Kidney capillary endothelial cell (primary cell): Measurements from ENCODE around the gene LASP1NB.
"Not testable (repeated sequence)": the region's sequence is repeated elsewhere in the genome, so short reads cannot be mapped to it uniquely, and the experiment has no call there.

ENCODE experiments used
- DNase-seq: peaks from one replicate; pipeline ENCODE4 v3.0.0-alpha.2; 2018; ENCODE audit warnings: low spot score

LASP1NB gene

DNA sequence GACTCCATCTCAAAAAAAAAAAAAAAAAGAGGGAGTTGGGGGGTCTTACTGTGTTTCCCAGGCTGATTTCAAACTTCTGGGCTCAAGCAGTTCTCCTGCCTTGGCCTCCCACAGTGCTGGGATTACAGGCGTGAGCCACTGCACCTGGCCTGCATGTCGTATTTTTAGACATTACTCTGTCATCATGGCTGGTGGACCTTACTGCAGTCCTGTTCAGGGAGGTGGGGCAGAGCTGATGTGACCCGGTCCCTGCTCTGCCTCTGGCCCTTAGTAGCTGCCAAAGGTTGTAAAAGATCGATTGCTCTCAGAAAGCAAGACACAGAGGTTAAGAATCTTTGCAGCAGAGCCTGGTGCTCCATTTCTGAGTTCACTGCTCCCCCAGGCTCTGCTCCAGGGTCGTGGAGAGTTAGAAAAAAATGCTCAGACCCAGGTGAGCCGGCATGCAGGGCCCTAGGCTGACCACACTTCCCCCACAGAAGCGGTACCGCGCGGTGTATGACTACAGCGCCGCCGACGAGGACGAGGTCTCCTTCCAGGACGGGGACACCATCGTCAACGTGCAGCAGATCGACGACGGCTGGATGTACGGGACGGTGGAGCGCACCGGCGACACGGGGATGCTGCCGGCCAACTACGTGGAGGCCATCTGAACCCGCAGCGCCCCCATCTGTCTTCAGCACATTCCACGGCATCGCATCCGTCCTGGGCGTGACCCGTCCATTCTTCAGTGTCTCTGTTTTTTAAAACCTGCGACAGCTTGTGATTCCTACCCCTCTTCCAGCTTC lies 7.1 kb upstream of the LASP1NB start:
- DNase-seq = no peak

- DNase-seq = no peak
Observed at GRCh38 chr17:38918916-38919315, 6.5 kb upstream of the LASP1NB start.

GRCh38 chr17:38919316-38920078 lies 5.9 kb upstream of the LASP1NB start:
- DNase-seq = no peak

- no peak for DNase-seq
Observed at GRCh38 chr17:38920374-38921291, 4.8 kb upstream of the LASP1NB start.

- no peak for DNase-seq
Observed at GRCh38 chr17:38921756-38922411, 3.5 kb upstream of the LASP1NB start.

GRCh38 chr17:38922538-38923297 lies 2.7 kb upstream of the LASP1NB start:
- DNase-seq = no peak

DNA sequence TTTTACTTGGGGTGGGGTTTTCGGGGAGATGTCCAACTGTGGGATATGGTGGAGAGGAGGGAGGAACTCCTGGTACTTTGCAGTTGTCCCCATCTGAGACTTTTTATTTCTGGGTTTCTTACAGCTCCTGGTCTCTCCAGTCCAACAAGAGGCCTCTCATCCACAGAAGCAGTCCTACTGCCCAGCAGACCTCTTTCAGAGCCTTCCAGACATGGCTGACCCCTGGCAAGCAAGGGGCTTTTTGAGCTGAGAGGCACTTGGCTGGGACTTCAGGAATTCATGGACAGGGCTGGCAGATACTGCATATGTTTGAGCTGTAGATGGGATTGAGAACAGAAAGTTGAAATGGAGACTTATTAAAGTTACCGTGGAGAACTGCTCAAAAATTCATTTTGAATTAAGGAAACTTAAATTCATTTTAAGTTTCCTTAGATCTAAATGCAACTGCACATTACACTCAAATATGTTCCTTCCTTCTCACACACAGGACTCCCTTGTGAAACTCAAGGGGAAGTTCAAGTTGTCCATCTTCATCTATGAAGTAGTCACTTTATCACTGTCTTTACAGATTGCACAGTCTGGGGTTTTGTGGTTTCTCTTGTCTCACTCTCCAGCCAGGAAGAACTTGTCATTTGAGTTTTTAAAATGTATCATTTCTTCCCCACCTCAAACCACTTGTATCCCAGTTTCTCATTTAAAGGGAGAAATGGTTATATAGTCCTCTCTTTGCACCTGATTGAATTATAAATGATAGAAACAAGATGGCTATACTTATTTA lies 1.1 kb downstream of the LASP1NB start:
- no peak for DNase-seq

DNA sequence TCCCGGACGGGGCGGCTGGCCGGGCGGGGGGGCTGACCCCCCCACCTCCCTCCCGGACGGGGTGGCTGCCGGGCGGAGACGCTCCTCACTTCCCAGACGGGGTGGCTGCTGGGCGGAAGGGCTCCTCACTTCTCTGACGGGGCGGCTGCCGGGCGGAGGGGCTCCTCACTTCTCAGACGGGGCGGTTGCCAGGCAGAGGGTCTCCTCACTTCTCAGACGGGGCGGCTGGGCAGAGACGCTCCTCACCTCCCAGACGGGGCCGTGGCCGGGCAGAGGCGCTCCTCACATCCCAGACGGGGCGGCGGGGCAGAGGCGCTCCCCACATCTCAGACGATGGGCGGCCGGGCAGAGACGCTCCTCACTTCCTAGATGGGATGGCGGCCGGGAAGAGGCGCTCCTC lies 5.4 kb downstream of the LASP1NB start:
- DNase-seq = not testable (repeated sequence)

DNA sequence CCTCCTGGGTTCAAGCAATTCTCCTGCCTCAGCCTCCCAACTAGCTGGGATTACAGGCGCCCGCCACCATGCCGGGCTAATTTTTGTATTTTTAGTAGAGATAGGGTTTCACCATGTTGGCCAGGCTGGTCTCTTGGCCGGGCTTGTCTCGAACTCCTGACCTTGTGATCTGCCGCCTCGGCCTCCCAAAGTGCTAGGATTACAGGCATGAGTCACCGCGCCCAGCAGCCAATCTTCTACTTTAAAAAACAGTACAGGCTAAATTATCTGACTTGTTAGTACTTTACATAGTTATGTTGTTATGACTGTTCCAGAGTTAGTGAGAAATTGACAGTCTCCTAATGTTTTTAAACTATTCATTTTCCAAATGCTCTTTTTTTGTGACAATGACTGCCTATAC lies 8.5 kb downstream of the LASP1NB start:
- not testable (repeated sequence) for DNase-seq

- DNase-seq = no peak
Observed at GRCh38 chr17:38939987-38940386, 14.6 kb downstream of the LASP1NB start.

DNA sequence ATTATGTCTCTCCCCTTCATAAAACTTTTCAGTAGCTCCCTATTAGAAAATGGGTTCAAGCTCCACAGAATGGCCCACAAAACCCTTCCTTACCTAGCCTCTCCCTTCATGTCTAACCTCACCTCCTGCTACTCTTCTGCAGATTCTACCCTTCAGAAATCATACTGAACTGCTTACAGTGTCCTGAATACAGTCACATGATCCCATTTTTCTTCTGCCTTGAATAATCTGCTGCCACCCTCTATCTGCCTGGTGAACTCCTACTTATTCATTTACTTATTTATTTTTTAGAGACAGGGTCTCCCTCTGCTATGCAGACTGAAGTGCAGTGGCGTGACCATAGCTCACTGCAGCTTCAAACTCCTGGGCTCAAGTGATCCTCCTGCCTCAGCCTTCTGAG lies 15.0 kb downstream of the LASP1NB start:
- DNase-seq = no peak

GRCh38 chr17:38942696-38943334 lies 17.4 kb downstream of the LASP1NB start:
- no peak for DNase-seq

DNA sequence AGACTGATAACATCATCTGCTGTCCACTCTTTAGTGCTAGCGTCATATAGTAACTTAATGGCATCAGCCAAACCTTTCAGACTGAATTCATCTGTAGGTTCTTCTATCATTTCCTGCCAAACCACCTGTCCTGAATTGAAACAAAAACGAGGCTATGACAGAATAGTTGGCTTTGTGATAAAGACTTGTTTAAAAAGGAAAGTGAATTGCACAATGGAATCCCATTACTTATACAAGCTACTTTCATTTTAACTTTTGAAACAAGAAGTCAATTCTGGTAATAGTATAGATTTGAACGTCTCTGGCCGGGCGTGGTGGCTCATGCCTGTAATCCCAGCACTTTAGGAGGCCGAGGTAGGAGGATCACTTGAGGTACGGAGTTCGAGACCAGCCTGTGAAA lies 18.2 kb downstream of the LASP1NB start:
- no peak for DNase-seq

DNA sequence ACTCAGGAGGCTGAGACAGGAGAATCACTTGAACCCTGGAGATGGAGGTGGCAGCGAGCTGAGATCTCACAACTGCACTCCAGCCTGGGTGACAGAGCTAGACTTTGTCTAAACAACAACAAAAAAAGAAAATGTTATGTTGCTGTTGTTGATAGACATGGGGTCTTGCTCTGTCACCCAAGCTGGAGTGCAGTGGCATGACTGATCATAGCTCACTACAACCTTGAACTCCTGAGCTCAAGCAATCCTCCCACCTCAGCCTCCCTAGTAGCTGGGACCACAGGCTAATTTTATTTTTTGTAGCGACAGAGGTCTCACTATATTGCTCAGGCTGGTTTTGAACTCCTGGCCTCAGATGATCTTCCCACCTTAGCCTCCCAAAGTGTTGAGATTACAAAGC lies 21.8 kb downstream of the LASP1NB start:
- DNase-seq = no peak

- not testable (repeated sequence) for DNase-seq
Observed at GRCh38 chr17:38953800-38954199, 28.4 kb downstream of the LASP1NB start.

DNA sequence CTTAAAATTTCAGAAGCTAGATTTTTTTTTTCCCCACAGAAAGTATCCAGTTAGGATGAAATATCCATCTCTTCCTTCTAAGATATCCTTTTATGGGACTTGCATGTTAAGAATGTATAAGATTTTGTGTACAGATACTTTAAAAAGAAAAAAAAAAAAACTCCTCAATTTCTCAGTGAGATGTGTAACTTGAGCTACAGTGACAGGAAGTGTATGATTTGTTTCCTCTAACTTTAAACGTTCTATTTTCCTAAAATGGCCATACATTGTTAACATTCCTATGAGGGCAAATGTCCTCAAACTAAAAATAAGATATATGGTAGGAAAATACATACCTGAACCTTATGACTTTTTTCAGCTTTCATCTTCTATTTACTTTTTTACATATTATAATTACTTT lies 32.9 kb downstream of the LASP1NB start:
- peak; percentile 11 for DNase-seq

DNA sequence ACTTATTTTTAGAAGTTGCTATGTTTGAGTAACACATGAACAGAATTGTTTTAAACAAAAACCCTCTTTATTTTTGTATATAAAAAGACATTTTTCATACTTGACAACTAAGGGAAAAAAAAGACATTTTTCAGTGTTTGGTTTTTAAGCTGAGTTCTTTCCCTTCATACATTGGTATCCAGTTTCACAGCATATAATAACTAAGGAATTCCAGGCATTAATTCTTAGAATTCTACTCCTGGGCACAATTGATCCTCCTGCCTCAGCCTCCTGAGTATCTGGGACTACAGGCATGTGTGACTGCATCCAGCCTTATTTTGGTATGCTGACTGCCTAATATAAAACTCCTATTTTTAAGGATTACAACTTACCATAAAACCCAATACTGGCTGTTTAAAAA lies 33.3 kb downstream of the LASP1NB start:
- no peak for DNase-seq

GRCh38 chr17:38959508-38959907 lies 34.1 kb downstream of the LASP1NB start:
- DNase-seq = no peak

GRCh38 chr17:38960402-38960801 lies 35.0 kb downstream of the LASP1NB start:
- DNase-seq = no peak

GRCh38 chr17:38961413-38961812 lies 36.0 kb downstream of the LASP1NB start:
- no peak for DNase-seq
